Measurements from ENCODE around the gene PRPF40B.
"Not testable (repeated sequence)": the region's sequence is repeated elsewhere in the genome, so short reads cannot be mapped to it uniquely, and the experiment has no call there.

PRPF40B gene

DNA sequence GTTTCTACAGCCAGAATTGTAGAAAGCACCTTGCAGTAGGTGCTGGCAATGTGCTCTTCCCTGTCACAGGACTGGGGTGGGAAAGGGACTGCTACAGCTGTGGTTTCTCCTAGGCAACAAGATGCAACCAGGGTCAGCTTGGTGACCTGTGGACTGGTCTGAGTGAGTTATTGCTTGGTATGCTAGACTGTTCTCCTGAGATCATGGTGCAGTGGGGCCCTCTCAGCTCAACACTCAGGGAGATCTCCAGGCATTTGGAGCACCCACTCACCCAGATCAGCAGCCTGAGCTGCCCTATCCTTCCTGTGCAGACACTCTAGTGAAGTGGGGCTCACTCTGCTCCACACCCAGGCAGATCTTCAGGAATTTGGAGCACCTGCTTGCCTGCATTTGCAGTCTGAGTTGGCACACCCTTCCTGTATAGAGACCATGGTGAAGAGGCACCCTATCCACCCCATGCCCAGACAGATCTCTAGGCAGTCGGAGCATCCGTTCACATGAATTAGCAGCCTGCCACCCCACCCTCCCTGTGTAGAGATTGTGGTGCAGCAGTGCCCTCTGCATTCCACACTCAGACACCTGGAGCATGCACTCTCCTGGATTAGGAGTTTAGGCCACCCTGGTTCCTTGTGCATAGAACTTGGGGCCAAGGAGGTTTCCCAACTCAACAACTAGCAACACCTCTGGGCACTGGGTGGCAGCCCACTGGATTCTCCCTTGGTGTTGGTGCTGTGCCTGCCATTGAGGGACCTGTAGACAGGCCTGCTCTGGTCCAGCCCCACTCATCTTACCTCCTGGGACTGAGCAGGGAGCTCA is 14.1 kb upstream of the PRPF40B start:
- no peak for DNase-seq (ENCODE audit: low read depth, low spot score)

DNA sequence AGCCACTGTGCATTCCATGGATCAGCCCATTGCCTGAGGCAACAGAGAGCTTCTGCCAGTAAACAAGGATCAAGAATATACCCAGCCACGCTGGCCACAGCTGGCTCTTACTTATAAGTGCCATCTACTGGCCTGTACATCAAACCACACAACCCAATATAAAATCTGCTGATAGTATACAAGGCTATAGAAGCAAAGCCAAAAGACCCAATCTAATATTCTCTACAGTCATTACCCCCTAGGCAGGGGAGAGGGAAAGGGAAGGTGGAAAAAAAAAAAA is 13.5 kb upstream of the PRPF40B start:
- no peak for DNase-seq (ENCODE audit: low read depth, low spot score)

DNA sequence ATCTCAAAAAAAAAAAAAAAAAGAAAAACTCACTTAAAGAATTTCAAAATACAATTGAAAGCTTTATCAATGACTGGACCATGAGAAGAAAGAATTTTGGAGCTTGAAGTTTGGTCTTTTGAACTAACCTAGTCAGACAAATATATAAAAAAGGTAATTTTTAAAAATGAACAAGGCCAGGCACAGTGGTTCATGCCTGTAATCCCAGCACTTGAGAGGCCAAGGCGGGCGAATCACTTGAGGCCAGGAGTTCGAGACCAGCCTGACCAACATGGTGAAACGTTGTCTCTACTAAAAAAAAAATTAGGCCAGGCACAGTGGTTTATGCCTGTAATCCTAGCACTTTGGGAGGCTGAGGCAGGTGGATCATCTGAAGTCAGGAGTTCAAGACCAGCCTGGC is 12.6 kb upstream of the PRPF40B start:
- DNase-seq (ENCODE audit: low read depth, low spot score): not testable (repeated sequence)

DNA sequence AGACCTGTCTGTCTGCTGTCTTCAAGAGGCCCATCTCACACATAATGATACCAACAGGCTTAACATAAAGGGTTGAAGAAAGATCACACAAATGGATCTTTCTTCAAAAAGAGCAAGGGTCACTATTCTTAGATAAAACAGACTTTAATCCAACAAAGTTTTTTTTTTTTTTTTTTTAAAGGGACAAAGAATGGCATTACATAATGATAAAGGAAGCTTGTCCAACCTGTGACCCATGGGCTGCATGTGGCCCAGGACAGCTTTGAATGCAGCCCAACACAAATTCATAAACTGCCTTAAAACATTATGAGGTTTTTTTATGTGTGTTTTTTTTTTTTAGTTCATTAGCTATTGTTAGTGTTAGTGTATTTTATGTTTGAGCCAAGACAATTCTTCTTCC is 11.2 kb upstream of the PRPF40B start:
- no peak for DNase-seq (ENCODE audit: low read depth, low spot score)

DNA sequence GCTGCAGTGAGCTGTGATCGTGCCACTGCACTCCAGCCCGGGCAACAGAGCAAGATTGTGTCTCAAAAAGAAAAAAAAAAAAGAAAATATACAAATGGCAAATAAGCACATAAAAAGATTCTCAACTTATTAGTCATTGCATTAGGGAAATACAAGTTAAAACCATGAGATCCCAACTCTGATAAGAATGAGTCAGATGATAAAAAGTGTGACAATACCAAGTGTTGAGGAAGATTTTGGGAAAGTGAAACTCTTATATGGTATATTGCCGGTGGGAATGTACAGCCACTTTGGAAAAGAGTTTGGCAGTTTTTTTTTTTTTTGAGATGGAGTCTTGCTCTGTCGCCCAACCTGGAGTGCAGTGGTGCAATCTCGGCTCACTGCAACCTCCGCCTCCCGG is 7.6 kb upstream of the PRPF40B start:
- DNase-seq (ENCODE audit: low read depth, low spot score): no peak

DNA sequence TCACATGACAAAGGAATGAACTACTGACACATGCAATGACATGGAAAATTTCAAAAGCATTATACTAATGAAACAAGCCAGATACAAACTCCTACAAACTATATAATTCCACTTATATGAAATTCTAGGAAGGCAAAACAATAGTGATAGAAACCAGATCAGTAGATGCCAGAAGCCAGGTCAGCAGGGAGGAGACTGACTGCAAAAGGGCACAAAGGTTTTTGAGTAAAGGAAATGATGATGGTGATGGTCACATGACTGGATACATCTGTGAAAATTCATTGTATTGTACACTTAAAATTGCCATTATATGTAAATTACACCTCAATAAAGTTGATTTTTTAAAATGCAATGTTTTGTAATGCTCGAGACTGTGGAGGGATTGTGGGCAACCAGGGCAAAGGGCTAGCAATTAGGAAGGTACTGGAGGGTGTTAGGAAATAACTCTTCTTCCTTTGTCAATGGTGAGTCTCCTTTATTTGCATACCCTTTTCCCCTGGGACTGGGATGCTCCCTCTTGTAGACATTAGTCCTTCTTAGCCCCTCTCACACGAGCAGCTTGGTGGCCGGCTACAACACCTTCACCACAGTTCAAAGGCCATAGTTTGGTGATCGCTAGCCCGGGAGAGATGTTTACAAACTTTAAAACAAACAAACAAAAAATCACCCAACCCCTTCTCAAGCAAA is 6.7 kb upstream of the PRPF40B start:
- no peak for DNase-seq (ENCODE audit: low read depth, low spot score)

DNA sequence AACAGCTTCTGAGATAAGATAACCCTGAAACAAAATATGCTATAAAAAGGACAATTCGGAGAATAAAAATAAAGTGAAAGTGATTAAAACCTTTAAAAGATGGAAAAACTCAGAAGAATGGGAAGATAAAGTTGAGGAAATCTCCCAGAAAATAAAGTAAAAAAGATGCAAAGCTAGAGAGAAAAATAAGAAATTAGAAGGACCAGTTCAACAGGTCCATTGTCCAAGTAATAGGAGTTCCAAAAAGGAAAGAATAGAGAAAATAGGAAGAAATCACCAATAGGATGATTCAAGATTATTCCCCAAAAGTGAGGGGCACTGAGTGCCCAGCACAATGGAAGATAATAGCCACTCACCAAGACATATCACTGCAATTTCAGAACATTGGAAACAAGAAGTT is 4.8 kb upstream of the PRPF40B start:
- DNase-seq (ENCODE audit: low read depth, low spot score): no peak

DNA sequence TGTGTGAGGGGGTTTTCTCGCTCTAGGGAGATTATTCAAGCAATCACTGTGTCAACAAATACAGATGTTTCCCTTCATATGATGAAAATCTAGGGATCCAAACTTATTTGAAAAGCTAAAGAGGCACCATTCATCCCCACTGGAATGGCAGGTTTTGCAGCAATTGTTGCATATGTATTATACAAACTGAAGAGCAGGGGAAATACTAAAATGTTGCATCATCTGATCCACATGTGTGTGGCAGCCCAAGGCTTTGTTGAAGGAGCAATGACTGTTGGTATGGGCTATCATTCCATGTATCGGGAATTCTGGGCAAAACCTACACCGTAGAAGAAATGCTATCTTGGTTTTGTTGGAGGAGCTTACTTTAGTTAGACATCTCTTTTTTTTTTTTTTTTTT is 4.1 kb upstream of the PRPF40B start:
- DNase-seq (ENCODE audit: low read depth, low spot score): no peak

DNA sequence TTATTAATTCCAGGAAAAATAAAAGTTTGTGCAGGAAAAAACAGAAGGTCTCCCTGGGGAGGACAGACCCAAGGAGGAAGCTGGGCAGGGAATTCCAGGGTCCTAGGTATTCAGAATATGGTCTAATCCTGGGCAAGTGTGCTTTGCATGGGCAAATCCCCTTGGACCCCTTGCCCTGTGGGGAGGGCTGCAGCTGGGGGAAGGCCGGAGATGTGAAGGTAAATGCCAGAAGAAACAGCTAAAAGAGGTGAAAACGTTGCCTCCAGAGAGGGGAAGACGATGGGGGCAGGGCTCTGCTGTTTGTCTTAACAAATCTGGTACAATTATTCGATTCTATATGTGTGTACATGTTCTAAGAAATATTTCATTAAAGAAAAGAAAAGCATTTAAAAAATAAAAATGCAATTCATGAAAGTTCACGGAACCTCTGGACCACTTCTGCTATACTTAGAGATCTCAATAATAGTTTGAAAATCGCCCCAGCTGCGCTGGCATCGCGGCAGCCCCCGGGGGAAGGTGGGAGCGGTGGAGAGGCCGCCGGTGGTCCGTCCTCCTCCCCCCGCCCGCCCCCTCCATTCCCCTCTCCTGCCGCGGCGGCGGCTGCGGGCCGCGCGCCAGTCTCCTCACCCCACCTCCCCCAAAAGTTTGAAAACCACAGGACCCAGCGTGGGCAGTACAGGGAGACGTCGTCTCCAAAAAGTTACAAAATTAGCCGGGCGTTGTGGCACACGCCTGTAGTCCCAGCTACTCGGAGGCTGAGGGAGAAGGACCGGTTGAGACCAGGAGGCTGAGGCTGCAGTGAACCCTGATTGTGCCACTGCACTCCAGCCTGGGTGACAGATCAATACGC is 1.5 kb upstream of the PRPF40B start:
- no peak for DNase-seq (ENCODE audit: low read depth, low spot score)

DNA sequence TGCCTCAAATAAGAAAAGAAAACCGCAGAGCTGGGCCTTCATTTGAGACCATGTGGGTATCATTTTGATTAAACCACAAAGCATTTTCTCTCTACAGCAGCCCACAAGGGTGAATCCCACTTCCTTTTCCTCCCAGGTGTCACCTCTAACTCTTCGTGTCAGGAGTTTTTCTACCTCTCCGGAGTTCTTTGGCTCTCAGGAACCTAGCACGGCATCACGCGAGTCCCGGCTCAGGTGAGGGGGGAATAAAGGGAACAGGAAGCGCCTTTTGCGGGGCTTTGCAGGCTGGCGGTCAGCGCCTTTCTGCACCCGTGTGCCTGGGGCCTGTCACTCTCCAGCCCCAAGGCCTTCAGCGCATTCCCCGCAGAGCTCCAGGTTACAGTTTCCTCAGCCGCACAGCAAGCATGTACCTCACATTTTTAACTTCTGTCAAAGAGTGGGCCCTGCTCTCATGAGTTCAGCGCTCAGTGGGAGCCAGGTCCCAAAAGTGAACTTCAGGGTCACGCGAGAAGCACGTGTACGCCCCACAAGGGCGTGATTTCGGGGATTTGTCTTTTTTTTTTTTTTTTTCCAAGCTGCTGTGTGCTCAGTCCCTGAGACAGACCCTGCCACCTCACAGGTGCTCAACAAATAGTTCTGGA is 740 bp upstream of the PRPF40B start:
- DNase-seq (ENCODE audit: low read depth, low spot score): no peak

DNA sequence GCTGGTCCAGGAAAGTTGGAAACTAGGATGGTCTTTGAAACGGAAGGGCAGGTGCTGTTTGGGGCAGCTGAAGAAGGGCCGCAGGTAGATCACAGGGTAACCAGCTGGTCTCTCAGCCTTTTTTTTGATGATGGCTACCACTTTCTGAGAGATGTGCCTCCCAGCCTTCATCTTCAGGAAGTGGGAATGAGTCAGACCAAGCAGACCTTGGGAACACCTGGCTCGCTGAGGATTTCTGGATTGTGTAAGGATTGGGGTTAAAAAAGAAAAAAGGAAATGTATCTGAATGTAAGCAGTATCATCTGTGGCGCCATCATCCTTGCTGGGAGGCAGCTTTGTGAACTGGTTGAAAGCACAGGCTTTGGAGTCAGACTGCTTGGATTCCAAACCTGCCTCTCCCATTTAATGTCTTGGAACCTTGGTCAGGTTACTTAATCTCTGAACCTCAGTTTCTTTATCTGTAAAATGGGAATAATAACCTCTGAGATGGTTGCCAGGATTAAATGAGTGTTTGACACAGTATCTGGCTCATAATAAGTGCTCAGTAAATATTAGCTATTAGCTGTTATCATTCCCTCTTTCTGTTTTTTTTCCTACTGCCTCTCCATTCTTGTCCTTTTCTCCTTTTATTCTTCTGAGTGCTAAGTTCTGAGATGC is 1.7 kb downstream of the PRPF40B start:
- peak; percentile 22 for DNase-seq (ENCODE audit: low read depth, low spot score)

DNA sequence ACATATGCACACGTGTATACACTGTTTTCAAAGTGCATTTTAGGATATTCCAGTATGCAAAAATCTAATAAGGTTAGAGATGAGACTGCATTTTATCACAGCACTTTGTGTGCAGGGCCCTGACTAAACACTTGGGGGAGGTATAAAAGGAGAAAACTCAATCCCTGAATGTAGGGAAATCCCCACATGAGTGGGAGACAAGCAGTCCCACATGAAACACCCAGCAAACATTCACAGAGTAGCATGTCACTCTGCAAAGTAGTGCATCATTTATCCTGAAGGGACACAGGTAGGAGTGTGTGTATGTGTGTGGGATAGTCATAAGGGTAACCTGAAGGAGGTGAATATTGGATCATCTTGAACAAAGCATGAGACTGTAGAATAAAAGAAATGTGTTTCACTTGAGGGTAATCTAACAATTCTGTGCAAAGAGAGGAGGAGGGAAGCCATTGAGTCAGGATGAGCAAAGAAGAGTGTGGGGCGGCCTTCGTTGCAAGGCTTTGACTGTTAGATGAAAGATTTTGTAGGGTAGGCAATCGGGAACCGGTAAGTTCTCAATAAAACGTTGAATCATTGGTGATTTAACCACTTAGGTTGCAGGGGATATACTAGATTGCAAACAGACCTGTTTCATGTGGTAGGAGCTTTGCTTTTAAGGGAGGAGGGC is 2.9 kb downstream of the PRPF40B start:
- peak; percentile 44 for DNase-seq (ENCODE audit: low read depth, low spot score)

DNA sequence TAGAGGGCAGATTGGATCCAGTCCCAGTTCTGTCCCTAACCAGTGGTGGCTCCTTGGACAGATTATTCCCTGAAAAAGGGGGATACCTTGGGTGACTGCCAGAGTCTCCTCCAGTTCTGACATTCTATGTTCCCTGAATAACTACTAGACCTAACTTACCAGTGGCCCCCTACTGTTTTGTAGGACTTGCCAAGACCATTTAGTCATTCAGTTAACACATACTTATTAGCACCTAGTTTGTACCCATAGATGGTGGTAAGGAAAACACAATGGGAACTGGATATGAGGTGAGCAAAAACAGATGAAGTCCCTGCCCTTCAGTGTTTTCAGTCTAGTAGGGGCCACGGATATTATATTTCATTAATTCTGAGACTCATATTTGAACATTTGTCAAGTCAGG is 3.5 kb downstream of the PRPF40B start:
- no peak for DNase-seq (ENCODE audit: low read depth, low spot score)

DNA sequence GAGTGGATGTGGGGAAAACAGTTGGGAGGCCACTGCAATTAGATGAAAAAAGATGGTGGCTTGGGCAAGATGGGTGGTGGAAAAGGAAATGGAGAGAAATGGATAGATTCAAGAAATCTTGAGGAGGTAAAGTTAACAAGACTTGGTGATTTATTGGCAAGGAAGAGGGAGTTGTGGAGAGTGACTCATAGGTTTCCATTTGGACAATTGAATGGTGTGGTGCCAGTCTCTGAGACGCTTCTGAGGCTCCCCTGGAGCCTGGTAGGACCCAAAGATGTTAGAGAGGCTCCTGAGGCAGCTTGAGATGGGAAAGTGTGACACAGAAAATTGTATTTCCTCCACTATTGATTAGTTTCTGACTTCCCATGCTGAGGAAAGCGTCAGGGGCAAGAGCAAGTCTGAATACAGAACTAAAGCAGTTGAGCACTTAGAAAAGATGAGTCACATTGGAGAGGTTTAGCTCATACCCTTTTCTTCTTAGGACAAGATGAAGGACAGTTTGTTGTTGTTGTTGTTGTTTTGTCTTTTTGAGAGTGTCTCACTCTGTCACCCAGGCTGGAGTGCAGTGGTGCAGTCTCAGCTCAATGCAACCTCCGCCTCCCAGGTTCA is 4.5 kb downstream of the PRPF40B start:
- DNase-seq (ENCODE audit: low read depth, low spot score): peak; percentile 77

DNA sequence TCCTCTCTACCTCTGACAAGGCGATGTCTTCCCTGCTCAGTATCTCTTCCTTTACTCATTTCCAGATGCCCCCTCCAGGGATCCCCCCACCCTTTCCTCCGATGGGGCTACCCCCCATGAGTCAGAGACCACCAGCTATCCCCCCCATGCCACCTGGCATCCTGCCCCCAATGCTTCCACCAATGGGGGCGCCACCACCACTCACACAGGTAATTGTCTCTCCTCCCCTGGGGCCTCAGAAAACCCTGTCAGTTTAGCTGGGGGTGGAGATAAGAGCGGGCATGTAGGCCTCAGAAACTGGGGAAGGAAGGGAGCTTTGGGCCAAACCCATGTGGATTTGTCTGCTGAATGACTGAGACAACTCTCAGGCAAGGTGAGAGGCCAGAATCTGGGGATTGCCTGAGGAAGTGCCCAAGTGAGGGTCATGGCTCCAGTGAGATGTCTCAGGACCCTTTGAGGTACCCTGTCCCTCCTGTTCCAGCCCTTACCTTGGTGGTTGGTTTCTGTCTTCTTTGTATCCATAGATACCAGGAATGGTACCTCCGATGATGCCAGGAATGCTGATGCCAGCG is 8.1 kb downstream of the PRPF40B start:
- no peak for DNase-seq (ENCODE audit: low read depth, low spot score)

DNA sequence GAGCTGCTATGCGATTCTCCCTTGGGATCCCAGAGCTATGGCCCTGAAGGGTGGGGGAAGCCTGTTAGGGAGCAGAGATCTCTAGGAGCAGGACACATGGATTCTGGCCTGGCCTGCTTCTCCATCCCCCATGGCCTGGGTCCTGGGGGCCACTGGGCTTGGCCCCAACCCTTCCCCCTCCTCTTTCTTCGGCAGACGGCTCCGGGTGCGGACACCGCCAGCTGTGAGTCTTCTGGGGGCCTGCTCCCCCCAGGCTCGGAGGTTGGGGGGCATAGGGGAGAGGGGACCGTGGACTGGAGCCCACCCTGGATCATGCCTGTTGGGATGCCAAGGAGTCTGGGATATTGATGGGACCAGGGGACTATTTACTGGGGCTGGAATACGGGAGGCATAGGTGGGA is 9.0 kb downstream of the PRPF40B start:
- DNase-seq (ENCODE audit: low read depth, low spot score): no peak

DNA sequence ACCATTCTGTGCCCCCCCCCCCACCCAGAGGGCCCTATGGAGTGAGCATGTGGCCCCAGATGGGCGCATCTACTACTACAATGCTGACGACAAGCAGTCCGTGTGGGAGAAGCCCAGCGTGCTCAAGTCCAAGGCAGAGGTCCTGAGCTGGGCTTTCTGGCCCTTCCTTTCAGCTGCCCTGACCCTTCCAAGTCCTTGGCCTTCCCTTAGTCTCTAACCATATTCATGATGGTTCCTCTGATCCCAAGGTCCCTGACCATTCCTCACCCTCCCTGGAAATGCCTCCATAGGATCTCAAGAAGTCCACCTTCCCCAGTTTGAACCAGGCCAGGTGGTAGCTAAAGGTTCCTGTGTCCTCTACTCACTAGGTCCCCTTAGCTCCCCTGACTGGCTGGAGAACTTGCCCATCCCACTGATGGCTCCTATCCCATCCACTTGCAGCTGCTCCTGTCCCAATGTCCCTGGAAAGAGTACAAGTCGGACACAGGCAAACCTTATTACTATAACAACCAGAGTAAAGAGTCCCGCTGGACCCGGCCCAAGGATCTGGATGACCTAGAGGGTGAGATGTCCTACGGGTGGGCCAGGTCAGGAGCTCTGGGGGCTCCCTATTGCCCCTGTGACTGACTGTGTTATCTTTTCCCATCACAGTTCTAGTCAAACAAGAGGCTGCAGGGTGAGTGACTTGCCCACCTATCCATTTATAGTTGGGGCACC is 9.8 kb downstream of the PRPF40B start:
- DNase-seq (ENCODE audit: low read depth, low spot score): no peak

DNA sequence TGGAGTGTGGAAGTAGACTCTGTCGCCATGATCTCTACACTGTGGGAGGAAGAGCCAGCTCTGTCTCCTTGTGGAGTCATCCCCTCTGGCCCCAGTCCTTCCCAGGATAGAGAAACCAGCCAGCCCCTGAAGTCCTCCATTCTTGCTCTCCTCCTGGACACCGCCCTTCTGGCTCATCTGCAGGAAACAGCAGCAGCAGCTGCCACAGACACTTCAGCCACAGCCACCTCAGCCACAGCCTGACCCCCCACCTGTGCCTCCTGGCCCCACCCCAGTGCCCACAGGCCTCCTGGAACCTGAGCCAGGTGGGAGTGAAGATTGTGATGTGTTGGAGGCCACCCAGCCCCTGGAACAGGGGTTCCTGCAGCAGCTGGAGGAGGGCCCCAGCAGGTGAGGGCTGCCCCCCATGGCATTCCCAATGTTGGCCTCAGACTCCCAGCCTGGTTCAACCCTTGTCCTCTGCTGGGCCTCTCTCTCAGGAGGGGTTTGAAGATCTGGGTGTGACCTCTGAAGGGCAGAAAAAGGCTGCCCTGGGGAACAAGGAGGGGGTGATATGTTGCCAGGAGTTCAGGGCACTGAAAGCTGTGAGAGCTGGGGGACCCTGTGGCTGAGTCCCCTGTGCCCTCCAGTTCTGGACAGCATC is 10.5 kb downstream of the PRPF40B start:
- no peak for DNase-seq (ENCODE audit: low read depth, low spot score)

DNA sequence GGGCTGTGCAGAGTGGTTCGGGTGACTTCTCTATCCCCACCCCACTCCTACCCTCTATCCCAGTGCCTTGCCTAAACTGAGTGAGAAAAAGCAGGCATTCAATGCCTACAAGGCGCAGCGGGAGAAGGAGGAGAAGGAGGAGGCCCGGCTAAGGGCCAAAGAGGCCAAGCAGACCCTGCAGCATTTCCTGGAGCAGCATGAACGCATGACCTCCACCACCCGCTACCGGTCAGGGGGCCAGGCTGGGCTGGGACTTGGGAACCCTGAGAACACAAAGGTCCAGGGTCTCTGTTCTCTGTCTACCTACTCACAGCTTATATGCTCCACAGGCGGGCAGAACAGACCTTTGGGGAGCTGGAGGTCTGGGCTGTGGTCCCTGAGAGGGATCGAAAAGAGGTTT is 11.7 kb downstream of the PRPF40B start:
- no peak for DNase-seq (ENCODE audit: low read depth, low spot score)
